ENCODE measurements around the gene PSME3IP1. TPM values are rescaled to one million over a fixed set of nuclear protein-coding genes. Genes with fewer than 3 reads are reported as not detected.

PSME3IP1 gene
- polyA plus RNA-seq, 1 experiment = 68.9 TPM

DNA sequence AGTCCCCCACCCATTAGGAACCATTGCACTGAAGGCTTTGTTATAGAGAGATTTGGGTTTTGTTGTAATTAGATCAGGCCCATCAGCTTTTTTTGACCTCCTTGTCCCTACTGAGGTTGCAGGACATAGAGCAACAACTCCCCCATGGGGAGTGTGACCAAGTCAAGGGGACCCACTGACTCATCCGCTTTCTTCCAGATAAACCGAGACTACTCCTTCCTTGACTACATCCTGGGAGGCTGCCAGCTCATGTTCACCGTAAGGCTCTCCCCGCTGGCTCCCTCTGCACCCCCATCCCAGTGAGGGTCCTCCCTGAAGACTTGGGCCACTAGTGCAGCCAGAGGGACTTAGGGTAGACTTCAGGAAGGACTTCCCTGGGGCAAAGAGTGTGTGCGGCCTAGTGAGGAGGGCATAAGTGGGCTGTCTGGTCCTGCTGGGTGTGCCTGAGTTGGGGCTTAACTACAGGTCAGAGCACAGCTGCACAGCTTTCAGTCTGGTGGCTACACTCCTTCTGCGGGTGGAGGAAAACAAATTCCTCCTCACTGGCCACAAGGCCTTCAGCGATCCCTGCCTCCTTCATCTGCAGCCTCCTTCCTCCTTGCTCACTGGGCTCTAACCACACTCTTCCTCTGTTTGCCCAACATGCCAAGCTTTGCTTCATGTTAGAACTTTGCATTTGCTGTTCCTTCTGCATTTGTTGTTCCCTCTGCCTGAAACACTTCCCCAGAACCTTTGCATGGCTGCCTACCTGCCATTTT, 62.4 kb downstream of the PSME3IP1 start:
- CTCF ChIA-PET = interaction anchor here (0.7 to 1.5 kb wide), 2 partner anchors 9 to 31 kb away, joined by 3 to 4 read pairs; partner anchors contain the start of gene CPNE2
- POLR2A ChIA-PET = interaction anchor here (0.7 kb wide), 1 partner anchor 1183 kb away, joined by 3 read pairs; no protein-coding TSS in a partner anchor
- H3K4me3 ChIP-seq (ENCODE audit: low read depth, low read length) = no peak overlapping the region
- DNase-seq (ENCODE audit: low read depth, low spot score) = no peak
- no peaks in the 10 kb centered on the region for H3K27me3 ChIP-seq (ENCODE audit: control insufficient read depth, insufficient read depth, low read length)
- H3K27ac ChIP-seq (ENCODE audit: low read depth, low read length) = no peak overlapping the region
- H3K9me3 ChIP-seq (ENCODE audit: control insufficient read depth, insufficient read depth, low read length) = no peaks in the 10 kb centered on the region
- TF ChIP-seq, protein P1, sequence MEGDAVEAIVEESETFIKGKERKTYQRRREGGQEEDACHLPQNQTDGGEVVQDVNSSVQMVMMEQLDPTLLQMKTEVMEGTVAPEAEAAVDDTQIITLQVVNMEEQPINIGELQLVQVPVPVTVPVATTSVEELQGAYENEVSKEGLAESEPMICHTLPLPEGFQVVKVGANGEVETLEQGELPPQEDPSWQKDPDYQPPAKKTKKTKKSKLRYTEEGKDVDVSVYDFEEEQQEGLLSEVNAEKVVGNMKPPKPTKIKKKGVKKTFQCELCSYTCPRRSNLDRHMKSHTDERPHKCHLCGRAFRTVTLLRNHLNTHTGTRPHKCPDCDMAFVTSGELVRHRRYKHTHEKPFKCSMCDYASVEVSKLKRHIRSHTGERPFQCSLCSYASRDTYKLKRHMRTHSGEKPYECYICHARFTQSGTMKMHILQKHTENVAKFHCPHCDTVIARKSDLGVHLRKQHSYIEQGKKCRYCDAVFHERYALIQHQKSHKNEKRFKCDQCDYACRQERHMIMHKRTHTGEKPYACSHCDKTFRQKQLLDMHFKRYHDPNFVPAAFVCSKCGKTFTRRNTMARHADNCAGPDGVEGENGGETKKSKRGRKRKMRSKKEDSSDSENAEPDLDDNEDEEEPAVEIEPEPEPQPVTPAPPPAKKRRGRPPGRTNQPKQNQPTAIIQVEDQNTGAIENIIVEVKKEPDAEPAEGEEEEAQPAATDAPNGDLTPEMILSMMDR (IDR thresholded peaks at IDR 0.05; ENCODE audit: low read depth, low read length) = no peak

DNA sequence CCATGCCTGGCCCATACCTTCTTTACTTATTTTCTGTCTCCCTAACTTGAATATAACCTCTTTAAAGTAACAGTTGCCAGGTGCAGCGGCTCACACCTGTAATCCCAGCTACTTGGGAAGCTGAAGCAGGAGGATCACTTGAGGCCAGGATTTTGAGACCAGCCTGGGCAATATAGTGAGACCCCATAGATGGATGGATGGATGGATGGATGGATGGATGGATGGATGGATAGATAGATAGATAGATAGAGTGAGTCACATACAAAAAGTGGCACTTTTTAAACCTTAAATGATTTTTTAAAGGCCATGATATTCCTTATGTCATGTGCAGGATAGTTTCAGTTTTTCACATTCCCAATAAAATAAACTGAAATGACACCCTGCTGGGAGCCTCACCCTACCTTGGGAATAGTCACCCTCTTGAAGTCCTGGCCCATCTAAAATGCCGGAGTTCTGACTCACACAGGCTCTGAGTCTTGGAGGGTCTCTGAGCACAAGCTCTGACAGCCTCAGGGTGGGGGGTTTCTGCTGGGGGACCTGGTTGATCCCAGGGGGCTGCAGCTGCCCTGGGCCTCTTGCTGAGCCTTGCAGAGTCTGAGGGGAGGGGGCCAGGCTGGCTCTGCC, 67.3 kb downstream of the PSME3IP1 start:
- Histone ChIP-seq H3K27ac (ENCODE audit: low read depth, low read length) (no peak overlapping the region), H3K9me3 (ENCODE audit: control insufficient read depth, insufficient read depth, low read length) (no peaks in the 10 kb centered on the region; the same call in 1 of the 2 replicates), H3K27me3 (ENCODE audit: control insufficient read depth, insufficient read depth, low read length) (no peaks in the 10 kb centered on the region), H3K4me3 (ENCODE audit: low read depth, low read length) (no peak overlapping the region)
- ChIA-PET POLR2A (no interaction called here), CTCF (no interaction called here)
- TF ChIP-seq, protein P1 (IDR thresholded peaks at IDR 0.05; ENCODE audit: low read depth, low read length) = no peak
- DNase-seq (ENCODE audit: low read depth, low spot score) = no peak

DNA sequence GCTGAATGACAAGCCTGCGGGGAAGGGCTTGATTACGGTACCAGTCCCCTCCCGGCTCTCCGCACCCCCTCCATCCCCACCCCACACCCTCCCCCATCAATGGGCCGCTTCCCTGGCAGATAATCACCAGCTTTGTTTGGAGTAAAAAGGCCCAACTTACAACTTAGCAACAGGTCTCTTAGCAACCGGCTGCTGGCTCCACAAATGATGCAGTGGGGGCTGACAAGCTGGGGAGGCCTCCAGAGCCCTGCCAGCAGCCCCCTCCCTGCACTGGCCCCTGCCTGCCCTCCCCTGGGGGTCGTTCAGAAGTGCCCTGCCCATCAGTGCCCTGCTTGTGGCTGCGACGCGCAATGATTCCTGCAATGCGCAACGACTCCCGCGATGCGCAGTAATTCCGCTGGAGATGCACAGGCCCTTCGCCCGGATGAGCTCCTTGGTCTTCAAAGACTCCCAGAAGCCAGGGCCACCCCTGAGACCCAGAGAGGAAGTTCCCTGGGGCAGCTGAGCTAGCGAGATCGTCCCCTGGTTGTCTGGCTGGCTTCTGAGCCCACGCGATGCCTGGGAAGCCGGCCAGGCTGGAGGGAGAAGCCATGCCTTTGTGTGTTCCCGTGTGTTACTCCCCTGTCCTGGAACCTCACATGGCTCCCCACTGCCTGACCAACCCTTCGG, 70.2 kb downstream of the PSME3IP1 start:
- ChIA-PET CTCF (interaction anchor here (1.1 kb wide), 1 partner anchor 22 kb away, joined by 3 read pairs; no protein-coding TSS in a partner anchor), POLR2A (no interaction called here)
- TF ChIP-seq, protein P1 (IDR thresholded peaks at IDR 0.05; ENCODE audit: low read depth, low read length) = no peak
- Histone ChIP-seq H3K9me3 (ENCODE audit: control insufficient read depth, insufficient read depth, low read length) (no peaks in the 10 kb centered on the region; the same call in 1 of the 2 replicates), H3K27me3 (ENCODE audit: control insufficient read depth, insufficient read depth, low read length) (no peaks in the 10 kb centered on the region), H3K27ac (ENCODE audit: low read depth, low read length) (no peak overlapping the region), H3K4me3 (ENCODE audit: low read depth, low read length) (no peak overlapping the region)
- DNase-seq (ENCODE audit: low read depth, low spot score) = no peak

DNA sequence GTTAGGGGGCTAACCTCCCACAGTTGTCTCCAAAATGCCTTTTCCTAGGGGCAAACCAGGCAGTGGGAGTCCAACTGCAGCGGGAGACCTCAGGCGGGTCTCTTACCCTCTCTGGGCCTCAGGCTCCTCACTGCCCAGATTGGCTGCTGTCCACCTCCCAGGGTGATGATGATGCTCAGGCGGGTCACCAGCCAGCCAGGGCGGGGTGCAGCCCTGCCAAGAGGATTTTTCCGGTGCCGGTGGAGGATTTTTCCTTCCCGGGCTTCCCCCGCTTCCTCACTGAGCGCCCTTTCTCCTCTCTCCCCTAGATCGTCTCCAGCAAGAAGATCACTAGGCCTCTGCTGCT, 70.7 kb downstream of the PSME3IP1 start:
- no peaks in the 10 kb centered on the region; the same call in 1 of the 2 replicates for H3K9me3 ChIP-seq (ENCODE audit: control insufficient read depth, insufficient read depth, low read length)
- H3K27ac ChIP-seq (ENCODE audit: low read depth, low read length) = no peak overlapping the region
- ChIA-PET POLR2A (no interaction called here), CTCF (interaction anchor here (0.6 kb wide), 1 partner anchor 478 kb away, joined by 3 read pairs; no protein-coding TSS in a partner anchor)
- H3K27me3 ChIP-seq (ENCODE audit: control insufficient read depth, insufficient read depth, low read length) = no peaks in the 10 kb centered on the region
- TF ChIP-seq, protein P1 (IDR thresholded peaks at IDR 0.05; ENCODE audit: low read depth, low read length) = no peak
- H3K4me3 ChIP-seq (ENCODE audit: low read depth, low read length) = no peak overlapping the region
- DNase-seq (ENCODE audit: low read depth, low spot score) = no peak
